AG09319 (cell line): ENCODE results near the gene MAD2L1BP.
"Not testable (repeated sequence)": the region's sequence is repeated elsewhere in the genome, so short reads cannot be mapped to it uniquely, and the experiment has no call there.

ENCODE experiments used
- DNase-seq: peaks from one replicate; pipeline ENCODE4 v3.0.0-alpha.2; 2010; ENCODE audit warnings: low read depth; ENCODE audit errors: extremely low read depth
- TF ChIP-seq, protein P1 (sequence below): IDR thresholded peaks from 2 replicates; pipeline ENCODE4 v1.5.1; 2011; ENCODE audit warnings: low read depth, mild to moderate bottlenecking, inconsistent platforms, low read length, moderate library complexity

MAD2L1BP gene, protein sequence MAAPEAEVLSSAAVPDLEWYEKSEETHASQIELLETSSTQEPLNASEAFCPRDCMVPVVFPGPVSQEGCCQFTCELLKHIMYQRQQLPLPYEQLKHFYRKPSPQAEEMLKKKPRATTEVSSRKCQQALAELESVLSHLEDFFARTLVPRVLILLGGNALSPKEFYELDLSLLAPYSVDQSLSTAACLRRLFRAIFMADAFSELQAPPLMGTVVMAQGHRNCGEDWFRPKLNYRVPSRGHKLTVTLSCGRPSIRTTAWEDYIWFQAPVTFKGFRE

DNA sequence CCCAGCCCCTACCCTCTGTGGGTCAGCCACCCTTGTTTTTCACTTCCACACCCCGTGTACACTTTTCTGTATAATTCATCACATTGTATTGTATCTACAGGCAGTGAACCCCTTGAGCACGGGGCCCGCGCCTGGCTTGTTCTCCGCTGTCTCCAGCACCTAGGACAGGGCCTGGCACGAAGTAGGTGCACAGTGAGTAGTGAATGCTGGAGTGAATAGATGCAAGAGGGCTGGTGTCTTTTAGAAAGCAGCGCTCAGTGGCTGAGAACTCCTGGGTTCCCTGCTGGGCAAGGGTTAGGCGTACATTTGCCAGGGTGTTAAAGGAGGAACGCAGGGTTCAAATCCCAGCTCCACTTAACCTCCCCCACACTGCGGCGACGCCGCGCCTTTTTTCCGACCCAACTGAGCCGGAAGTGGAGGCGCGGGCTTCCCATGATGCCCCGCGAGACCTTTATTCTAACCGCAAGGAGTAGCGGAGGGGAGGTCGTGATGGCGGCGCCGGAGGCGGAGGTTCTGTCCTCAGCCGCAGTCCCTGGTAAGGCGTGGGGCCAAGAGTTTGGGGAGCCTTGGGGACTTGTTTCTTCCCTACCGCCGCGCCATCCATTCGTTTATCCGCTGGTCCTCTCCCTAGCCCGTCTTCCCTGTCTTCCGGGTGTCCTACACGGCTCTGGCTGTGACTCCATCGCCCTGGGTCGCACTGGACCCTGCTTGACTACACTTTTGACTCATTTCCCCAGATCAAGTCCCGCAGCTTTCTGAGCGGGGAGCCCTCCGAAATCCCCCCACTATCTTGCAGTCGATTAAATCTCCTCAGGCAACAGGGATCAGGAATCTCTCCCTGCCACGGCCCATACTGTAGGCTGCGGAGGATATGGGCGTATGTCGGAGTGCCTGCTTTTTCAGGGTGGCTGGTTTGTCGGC is at the start of gene MAD2L1BP:
Gene MAD2L1BP, plus strand, starts transcription at position 454 of the 921 bp plus-strand sequence. Its CDS starts 36 bp downstream, at position 490.
- TF ChIP-seq, protein P1, sequence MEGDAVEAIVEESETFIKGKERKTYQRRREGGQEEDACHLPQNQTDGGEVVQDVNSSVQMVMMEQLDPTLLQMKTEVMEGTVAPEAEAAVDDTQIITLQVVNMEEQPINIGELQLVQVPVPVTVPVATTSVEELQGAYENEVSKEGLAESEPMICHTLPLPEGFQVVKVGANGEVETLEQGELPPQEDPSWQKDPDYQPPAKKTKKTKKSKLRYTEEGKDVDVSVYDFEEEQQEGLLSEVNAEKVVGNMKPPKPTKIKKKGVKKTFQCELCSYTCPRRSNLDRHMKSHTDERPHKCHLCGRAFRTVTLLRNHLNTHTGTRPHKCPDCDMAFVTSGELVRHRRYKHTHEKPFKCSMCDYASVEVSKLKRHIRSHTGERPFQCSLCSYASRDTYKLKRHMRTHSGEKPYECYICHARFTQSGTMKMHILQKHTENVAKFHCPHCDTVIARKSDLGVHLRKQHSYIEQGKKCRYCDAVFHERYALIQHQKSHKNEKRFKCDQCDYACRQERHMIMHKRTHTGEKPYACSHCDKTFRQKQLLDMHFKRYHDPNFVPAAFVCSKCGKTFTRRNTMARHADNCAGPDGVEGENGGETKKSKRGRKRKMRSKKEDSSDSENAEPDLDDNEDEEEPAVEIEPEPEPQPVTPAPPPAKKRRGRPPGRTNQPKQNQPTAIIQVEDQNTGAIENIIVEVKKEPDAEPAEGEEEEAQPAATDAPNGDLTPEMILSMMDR = no peak
- no peak for DNase-seq

DNA sequence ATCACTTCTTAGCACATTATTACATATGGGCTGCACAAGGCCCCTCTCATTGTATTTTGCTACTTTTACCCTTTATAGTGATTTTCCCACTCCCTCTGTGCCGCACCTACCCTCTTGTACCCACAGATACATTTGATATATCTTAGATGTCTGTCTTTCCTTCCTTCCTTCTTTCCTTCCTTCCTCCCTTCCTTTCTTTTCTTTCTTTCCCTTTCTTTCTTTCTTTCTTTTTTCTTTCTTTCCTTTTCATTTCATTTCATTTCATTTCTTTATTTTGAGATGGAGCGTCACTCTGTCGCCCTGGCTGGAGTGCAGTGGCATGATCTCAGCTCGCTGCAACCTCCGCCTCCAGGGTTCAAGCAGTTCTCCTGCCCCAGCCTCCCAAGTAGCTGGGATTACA is 47.4 kb upstream of the MAD2L1BP start:
- no peak for DNase-seq
- TF ChIP-seq, protein P1 = no peak

DNA sequence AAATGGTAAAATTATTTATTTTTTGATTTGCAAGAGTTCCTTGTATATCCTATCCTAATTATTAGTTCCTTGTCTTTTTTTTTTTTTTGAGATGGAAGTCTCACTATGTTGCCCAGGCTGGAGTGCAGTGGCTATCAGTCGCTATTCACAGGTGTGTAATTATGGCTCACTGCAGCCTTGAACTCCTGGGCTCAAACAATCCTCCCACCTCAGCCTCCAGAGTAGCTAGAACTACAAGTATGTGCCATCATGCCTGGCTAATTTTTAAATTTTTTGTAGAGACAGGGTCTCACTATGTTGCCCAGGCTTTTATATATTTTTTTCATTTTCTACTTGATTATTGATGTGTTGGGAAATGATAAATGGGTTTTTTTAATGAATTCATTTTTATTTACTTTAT is 46.1 kb upstream of the MAD2L1BP start:
- not testable (repeated sequence) for DNase-seq

DNA sequence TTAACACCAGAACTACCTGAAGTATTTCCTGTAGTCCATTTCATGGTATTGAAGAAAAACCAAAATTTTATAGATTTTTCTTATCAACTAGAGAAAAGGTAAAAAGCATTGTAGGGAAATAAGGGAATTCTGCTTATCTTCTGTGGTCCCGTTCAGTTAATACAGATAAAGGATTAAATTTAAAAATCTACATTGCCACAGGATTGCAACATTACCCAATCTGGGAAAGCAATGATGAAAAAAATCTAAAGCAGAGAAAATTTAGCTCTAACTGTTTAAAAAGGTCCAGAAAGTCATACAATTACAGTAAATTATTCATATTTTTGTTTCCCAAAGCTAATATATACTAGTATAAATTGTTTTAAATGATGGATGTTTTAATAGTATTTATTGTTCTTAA is 41.7 kb upstream of the MAD2L1BP start:
- TF ChIP-seq, protein P1 = no peak
- DNase-seq = no peak

DNA sequence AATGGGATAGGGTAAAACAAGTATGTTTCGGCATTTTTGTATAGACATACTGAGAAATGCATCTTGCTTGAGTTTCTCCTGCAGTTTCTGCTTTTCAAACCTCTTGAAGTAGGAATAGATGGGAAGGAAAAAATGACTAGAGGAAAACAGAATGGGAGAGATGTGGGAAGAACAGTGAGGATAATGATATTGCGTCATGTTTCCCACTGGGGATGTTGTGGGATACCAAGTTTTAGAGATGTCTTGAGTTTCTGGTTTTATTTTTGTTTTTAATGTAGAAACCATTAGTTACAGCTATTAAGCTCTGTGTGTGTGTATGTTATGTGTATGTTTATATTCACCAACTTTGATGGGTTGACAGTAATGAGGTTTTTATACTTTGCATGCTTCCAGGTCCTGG is 35.0 kb upstream of the MAD2L1BP start:
- TF ChIP-seq, protein P1 = no peak
- no peak for DNase-seq

DNA sequence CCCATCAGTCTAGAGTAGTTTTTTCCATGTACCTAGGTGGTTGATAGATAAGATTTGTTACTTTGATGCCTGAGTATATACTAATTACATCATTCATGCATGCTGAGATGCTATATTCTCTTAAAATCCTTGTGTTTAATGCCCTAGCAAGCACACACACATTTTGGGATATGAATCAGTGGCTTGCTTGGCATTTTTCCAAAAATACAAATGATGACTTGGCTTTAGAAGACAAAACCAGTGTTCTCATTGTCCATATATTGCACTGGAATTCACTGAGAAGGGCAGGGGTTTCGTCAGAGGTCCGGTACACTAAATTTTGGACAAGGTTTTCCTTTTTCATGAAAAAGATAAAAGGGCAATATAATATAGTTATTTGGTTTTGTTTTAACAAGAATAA is 31.5 kb upstream of the MAD2L1BP start:
- TF ChIP-seq, protein P1 = no peak
- no peak for DNase-seq

DNA sequence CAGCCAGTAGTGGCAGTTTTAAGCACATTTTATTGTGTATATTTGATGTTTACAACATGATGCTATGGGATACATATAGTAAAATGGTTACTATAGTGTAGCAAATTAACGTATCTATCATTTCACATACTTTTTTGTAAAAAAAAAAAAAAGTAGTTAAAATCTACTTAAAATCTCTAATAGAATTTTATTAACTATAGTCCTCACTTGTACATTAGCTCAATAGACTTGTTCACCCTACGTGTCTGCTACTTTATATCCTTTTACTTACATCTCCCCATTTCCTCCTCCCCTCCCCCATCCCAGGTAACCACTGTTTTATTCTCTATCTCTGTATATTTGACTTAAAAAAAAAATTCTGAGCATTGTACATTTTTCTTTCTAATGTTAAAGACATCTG is 29.6 kb upstream of the MAD2L1BP start:
- TF ChIP-seq, protein P1 = no peak
- no peak for DNase-seq
